Transverse colon (tissue), 4 donors: ENCODE data around the gene COLQ.

Experiments
- EP300 ChIP-seq: sonication (generic); formaldehyde crosslinking; IDR thresholded peaks from one replicate; pipeline ENCODE4 v1.6.1; 2017; ENCODE audit warnings: antibody characterized with exemption, low read depth
- POLR2A ChIP-seq: fragments of 450-650 bp; IDR thresholded peaks from one replicate; pipeline ENCODE4 v1.6.1; 2016; ENCODE audit warnings: antibody characterized with exemption, mild to moderate bottlenecking, moderate library complexity
- POLR2AphosphoS5 ChIP-seq, 3 donors: sonication (generic); formaldehyde crosslinking; IDR thresholded peaks; one replicate each; pipeline ENCODE4 v1.6.1; 2016; ENCODE audit warnings: antibody characterized with exemption in 3 of 3
- TF ChIP-seq, protein P1 (sequence below), 5 experiments: fragments of 200-600 bp in 3 of 5; fragments of 450-650 bp in 2 of 5; sonication (generic) in 3 of 5; IDR thresholded peaks; 1 replicate in 2 of 5; 2 replicates in 3 of 5; pipeline ENCODE4 v1.5.1; 2016 to 2017; ENCODE audit warnings: antibody characterized with exemption in 5 of 5, inconsistent platforms in 3 of 5, mild to moderate bottlenecking in 2 of 5, moderate library complexity in 1 of 5

DNA sequence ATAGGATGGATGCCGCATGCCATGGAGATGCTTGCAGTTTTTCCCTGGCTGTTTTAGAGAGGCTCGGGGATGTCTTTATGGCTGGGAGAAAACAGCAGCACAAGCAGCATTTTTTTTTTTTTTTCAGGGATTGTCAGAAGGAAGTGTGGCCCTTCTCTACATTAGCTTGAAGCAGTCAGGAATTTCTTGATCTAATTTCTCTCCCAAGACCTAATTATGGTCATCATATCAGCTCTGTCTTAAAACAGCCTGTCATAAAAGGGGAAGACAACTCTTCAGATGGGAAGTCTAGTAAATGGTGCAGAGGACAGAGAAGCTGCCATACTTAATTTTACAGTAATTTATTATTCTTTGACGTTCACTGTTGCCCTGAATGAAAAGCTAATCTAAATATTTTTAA is 49.6 kb downstream of the COLQ start:
- TF ChIP-seq, protein P1, sequence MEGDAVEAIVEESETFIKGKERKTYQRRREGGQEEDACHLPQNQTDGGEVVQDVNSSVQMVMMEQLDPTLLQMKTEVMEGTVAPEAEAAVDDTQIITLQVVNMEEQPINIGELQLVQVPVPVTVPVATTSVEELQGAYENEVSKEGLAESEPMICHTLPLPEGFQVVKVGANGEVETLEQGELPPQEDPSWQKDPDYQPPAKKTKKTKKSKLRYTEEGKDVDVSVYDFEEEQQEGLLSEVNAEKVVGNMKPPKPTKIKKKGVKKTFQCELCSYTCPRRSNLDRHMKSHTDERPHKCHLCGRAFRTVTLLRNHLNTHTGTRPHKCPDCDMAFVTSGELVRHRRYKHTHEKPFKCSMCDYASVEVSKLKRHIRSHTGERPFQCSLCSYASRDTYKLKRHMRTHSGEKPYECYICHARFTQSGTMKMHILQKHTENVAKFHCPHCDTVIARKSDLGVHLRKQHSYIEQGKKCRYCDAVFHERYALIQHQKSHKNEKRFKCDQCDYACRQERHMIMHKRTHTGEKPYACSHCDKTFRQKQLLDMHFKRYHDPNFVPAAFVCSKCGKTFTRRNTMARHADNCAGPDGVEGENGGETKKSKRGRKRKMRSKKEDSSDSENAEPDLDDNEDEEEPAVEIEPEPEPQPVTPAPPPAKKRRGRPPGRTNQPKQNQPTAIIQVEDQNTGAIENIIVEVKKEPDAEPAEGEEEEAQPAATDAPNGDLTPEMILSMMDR (IDR thresholded peaks at IDR 0.05) = no peak
- TF ChIP-seq EP300 (no peak), POLR2AphosphoS5 (IDR thresholded peaks at IDR 0.05) (no peak), POLR2A (no peak)
